C4-2B (cell line): ENCODE data around the gene ANKRD33B.

Experiments
- H3K27ac ChIP-seq: fragments of 450-650 bp; 2 replicates; pipeline ENCODE4 v1.5.1; 2017
- ZFX ChIP-seq: fragments of 450-650 bp; IDR thresholded peaks from 2 replicates; pipeline ENCODE4 v1.6.1; 2017
- TF ChIP-seq, protein P1 (sequence below): fragments of 450-650 bp; conservative IDR thresholded peaks from 2 replicates; pipeline ENCODE4 v1.5.1; 2017; ENCODE audit warnings: mild to moderate bottlenecking

ANKRD33B gene

GRCh38 chr5:10593531-10594181 lies 29.8 kb downstream of the ANKRD33B start:
- TF ChIP-seq, protein P1, sequence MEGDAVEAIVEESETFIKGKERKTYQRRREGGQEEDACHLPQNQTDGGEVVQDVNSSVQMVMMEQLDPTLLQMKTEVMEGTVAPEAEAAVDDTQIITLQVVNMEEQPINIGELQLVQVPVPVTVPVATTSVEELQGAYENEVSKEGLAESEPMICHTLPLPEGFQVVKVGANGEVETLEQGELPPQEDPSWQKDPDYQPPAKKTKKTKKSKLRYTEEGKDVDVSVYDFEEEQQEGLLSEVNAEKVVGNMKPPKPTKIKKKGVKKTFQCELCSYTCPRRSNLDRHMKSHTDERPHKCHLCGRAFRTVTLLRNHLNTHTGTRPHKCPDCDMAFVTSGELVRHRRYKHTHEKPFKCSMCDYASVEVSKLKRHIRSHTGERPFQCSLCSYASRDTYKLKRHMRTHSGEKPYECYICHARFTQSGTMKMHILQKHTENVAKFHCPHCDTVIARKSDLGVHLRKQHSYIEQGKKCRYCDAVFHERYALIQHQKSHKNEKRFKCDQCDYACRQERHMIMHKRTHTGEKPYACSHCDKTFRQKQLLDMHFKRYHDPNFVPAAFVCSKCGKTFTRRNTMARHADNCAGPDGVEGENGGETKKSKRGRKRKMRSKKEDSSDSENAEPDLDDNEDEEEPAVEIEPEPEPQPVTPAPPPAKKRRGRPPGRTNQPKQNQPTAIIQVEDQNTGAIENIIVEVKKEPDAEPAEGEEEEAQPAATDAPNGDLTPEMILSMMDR = no peak
- TF ChIP-seq ZFX = no peak
- H3K27ac ChIP-seq = no peak overlapping the region

GRCh38 chr5:10594591-10595210 lies 30.8 kb downstream of the ANKRD33B start:
- no peak overlapping the region; the same call in 1 of the 2 replicates for H3K27ac ChIP-seq
- TF ChIP-seq, protein P1 = no peak
- no peak for TF ChIP-seq ZFX

DNA sequence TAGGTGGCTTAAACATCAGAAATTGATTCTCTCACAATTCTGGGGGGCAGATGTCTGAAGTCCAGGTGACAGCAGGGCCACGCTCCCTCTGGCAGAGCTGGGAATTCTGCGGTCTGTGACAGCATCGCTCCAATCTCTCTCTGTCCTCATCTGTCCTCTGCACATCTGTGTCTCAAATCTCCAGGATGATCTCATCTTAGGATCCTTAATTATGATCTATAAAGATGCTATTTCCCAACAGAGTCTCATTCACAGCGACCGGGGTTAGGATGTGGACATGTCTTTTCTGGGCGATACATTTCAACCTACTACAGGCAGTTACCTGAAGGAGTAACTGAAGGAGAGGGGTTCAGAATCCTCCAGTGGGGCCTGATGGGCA lies 31.4 kb downstream of the ANKRD33B start:
- TF ChIP-seq ZFX = no peak
- TF ChIP-seq, protein P1 = no peak
- peak overlapping the region; percentile 36 for H3K27ac ChIP-seq

DNA sequence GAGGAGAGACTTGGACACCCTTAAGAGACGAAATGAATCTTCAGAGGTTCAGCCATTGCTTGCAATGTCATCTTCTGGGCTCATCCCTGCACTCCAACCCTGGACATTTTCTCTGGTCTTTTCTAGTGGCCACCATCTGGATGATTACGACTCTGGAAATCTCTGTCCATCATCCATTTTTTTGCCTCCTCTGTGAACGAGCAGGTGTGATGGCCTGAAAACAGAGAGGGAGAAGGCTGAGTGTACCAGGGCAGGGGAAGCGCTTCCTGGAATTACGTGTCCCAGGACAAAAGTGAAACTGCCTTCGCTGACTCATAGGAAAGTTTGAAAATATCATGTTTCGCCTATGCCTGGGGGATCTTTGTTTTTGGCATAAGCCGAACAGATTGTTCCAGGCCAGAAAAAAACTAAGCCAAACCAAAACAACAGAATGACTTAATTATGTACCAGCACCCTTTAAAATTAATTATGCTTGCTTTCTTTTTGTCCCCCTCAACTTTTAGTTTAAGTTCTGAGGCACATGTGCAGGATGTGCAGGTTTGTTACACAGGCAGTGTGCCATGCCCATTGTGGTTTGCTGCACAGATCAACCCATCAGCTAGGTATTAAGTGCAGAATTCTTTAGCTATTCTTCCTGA lies 31.9 kb downstream of the ANKRD33B start:
- H3K27ac ChIP-seq = peak overlapping the region; percentile 36

DNA sequence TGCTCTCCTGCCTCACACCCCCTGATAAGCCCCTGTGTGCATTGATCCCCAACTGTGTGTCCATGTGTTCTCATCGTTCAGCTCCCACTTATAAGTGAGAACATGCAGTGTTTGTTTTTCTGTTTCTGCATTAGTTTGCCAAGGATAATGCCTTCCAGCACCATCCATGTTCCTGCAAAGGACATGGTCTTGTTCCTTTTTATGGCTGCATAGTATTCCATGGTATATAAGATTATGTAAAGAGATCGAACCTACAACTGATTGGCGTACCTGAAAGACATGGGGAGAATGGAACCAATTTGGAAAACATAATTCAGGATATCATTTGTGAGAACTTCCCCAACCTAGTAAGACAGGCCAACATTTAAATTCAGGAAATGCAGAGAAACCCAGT lies 32.4 kb downstream of the ANKRD33B start:
- peak overlapping the region; percentile 36; the same call in 1 of the 2 replicates for H3K27ac ChIP-seq
- TF ChIP-seq, protein P1 = no peak
- no peak for TF ChIP-seq ZFX

More for the DNA sequence above, 31.9 kb downstream of the ANKRD33B start:
- TF ChIP-seq, protein P1 = no peak
- TF ChIP-seq ZFX = no peak

GRCh38 chr5:10596886-10597451 lies 33.1 kb downstream of the ANKRD33B start:
- TF ChIP-seq, protein P1 = no peak
- TF ChIP-seq ZFX = no peak
- no peak overlapping the region for H3K27ac ChIP-seq

GRCh38 chr5:10599113-10599512 lies 35.2 kb downstream of the ANKRD33B start:
- no peak overlapping the region for H3K27ac ChIP-seq
- TF ChIP-seq, protein P1 = no peak
- no peak for TF ChIP-seq ZFX
